ENCODE data around the gene SCYGR5.
"Not testable (repeated sequence)": the region's sequence is repeated elsewhere in the genome, so short reads cannot be mapped to it uniquely, and the experiment has no call there.

The SCYGR5 gene

GRCh38 chr2:227655454-227655853 is 11.2 kb upstream of the SCYGR5 start:
- peak; percentile 92 for DNase-seq (ENCODE audit: low read depth)
- TF ChIP-seq CTCF (IDR thresholded peaks at IDR 0.05; ENCODE audit: low read length, missing control alignments): no peak
- no peak overlapping the region for H3K4me3 ChIP-seq (replicated peaks; ENCODE audit: low read depth, low read length)

GRCh38 chr2:227657199-227657845 is 9.3 kb upstream of the SCYGR5 start:
- TF ChIP-seq CTCF (IDR thresholded peaks at IDR 0.05; ENCODE audit: low read length, missing control alignments): no peak
- H3K4me3 ChIP-seq (replicated peaks; ENCODE audit: low read depth, low read length): no peak overlapping the region
- peak; percentile 81 for DNase-seq (ENCODE audit: low read depth)

- H3K4me3 ChIP-seq (replicated peaks; ENCODE audit: low read depth, low read length): no peak overlapping the region
- no peak for DNase-seq (ENCODE audit: low read depth)
- TF ChIP-seq CTCF (IDR thresholded peaks at IDR 0.05; ENCODE audit: low read length, missing control alignments): no peak
Observed at GRCh38 chr2:227661025-227661649, 5.5 kb upstream of the SCYGR5 start.

GRCh38 chr2:227661827-227662226 is 4.8 kb upstream of the SCYGR5 start:
- no peak for TF ChIP-seq CTCF (IDR thresholded peaks at IDR 0.05; ENCODE audit: low read length, missing control alignments)
- DNase-seq (ENCODE audit: low read depth): no peak
- no peak overlapping the region for H3K4me3 ChIP-seq (replicated peaks; ENCODE audit: low read depth, low read length)

GRCh38 chr2:227665189-227665940 is 1.2 kb upstream of the SCYGR5 start:
- TF ChIP-seq CTCF (IDR thresholded peaks at IDR 0.05; ENCODE audit: low read length, missing control alignments): no peak
- no peak overlapping the region for H3K4me3 ChIP-seq (replicated peaks; ENCODE audit: low read depth, low read length)
- DNase-seq (ENCODE audit: low read depth): no peak

- H3K4me3 ChIP-seq (replicated peaks; ENCODE audit: low read depth, low read length): no peak overlapping the region
- TF ChIP-seq CTCF (IDR thresholded peaks at IDR 0.05; ENCODE audit: low read length, missing control alignments): no peak
- no peak for DNase-seq (ENCODE audit: low read depth)
Observed at GRCh38 chr2:227671170-227671905, 4.7 kb downstream of the SCYGR5 start.

GRCh38 chr2:227673620-227674019 is 7.0 kb downstream of the SCYGR5 start:
- not testable (repeated sequence) for H3K4me3 ChIP-seq (replicated peaks; ENCODE audit: low read depth, low read length); DNase-seq (ENCODE audit: low read depth)

Measured in fibroblast of pulmonary artery (primary cell).